Renal cortical epithelial cell (primary cell): Measurements from ENCODE around the gene SLC12A1. TPM values are rescaled to one million over a fixed set of nuclear protein-coding genes. Genes with fewer than 3 reads are reported as not detected.

Experiments used
- total RNA-seq: library from RNA; depleted of rRNA; stranded (reverse); fragments of >200 nt; gene quantifications from 2 replicates; pipeline ENCODE4 v1.2.3, GENCODE V29; 2014

Gene SLC12A1
- total RNA-seq, 1 donor from 2014 or later, result 14.1 TPM

Other genes starting within 250 kb of the SLC12A1 start
- not detected in 2 replicates for gene SLC24A5, start 85.3 kb upstream of the SLC12A1 start, total RNA-seq
- gene MYEF2, start 28.0 kb upstream of the SLC12A1 start, total RNA-seq, result 20.5 and 44.5 TPM in 2 replicates
- 0.05 TPM in 1 of 2 replicates, not detected in the other for gene CTXN2, start 14.6 kb upstream of the SLC12A1 start, total RNA-seq
- gene DUT, start 125.1 kb downstream of the SLC12A1 start, total RNA-seq, result 48.2 and 61.3 TPM in 2 replicates